NAMALWA (cell line): ENCODE measurements around the gene OCA2.
"Not testable (repeated sequence)": the region's sequence is repeated elsewhere in the genome, so short reads cannot be mapped to it uniquely, and the experiment has no call there.

Experiments used
- DNase-seq: peaks from one replicate; pipeline ENCODE4 v3.0.0-alpha.2; 2015; ENCODE audit warnings: low spot score

Gene OCA2

DNA sequence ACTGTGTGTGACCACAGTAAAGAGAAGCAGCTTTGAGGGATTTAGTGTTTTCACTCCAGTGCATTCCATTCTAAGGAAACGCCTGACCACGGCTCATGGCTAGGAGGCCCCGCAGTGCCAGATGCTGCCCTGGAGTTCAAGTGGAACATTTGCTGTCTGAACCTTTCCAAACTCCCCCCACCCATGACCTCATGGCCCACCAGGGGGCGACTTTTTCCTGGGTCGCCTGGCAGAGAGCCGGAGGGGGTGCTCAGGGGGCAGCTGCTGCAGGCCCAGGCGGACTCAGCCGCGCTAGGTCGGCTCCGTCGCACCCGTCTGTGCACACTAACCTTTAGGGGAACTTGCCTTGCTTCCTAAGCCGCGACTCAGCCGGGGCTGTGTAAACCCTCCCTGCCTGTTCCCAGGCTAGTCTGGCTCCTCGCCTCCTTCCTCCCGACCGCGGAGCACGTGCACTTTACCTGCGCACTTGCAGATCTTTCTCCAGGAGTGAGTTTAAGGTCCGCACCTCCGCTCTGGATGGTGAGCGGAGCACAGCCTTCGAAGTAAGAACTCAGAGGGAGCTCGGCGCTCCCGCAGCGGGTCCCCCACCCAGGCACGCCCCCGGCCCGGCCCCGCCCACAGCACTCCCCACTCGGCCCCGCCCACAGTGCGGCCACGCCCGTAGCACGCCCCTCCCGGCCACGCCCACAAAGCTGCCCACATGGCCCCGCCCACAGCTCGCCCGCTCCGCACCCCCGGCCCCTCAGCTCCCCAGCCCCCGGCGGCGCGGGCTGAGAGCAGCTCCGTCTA, at the start of gene OCA2:
OCA2 (minus strand) TSS at position 550 of the 789 bp plus-strand sequence. CDS start 17,441 bp downstream, outside the sequence.
- DNase-seq, result peak; percentile 86

DNA sequence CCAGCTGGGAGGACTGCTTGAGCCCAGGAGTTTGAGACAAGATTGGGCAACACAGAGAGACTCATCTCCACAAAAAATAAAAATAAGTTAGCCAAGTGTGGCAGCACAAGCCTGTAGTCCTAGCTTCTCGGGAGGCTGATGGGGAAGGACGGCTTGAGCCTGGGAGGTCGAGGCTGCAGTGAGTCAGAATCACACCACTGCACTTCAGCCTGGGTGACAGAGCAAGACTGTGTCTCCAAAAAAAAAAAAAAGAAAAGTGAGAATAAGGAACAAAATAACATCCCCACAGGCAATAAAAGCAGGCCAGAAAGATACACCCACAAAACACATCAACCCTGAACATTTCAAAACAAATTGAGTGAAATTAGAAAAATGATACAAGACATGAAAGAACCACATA, 48.7 kb upstream of the OCA2 start:
- no peak for DNase-seq

DNA sequence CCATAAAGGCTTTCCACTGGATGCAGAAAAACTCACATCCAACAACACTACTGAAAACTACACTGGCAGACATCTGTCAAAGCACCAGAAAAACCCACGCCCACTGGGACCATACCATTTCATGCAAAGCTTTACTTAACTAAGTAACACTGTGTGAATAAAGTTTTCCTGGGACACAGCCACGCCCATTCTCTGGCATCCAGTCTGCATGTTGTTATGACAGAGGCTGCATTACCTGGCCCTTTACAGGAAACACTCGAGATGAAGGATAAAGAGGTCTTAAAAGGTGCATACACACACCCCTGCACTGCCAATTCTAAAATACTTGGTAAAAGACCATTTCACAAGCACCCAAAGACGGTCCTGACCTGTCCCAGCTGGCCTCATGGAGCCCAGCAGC, 46.3 kb upstream of the OCA2 start:
- DNase-seq, result not testable (repeated sequence)

DNA sequence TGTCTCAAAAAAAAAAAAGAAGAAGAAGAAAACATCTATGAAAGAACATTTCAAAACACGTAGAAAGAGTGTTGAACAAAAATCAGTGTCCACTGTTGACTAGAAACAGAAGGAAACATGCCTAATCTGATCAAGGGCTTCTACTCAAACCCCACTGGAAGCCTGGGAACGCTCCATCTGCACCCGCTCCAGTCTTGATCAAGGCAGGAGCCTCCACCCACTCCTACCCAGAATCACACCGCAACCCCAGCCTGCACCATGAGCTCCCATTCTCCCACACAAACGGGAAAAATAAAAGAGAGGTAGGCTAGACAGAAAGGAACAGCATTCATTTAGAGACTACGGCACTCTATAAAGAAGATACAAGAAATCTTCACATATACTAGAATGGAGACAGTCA, 40.9 kb upstream of the OCA2 start:
- DNase-seq, result no peak

DNA sequence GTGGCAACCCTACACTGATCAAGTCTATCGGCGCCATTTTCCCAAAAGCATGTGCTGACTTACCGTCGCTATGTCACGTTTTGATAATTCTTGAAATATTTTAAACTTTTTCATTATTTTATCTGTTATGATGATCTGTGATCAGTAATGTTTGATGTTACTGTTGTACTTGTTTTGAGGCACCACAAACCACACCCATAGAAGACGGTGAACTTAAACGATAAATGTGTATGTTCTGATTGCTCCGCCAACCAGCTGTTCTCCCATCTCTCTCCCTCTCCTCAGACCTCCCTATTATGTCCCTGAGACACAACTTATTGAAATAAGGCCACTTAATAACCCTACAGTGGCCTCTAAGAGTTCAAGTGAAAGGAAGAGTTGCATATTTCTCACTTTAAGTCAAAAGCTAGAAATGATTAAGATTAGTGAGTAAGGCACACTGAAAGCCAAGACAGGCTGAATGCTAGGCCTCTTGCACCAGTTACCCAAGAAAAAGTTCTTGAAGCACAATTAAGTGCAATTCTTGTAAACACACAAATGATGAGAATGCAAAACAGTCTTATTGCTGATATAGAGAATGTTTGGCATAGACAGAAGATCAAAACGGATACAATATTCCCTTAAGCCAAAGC, 38.4 kb upstream of the OCA2 start:
- DNase-seq, result not testable (repeated sequence)

DNA sequence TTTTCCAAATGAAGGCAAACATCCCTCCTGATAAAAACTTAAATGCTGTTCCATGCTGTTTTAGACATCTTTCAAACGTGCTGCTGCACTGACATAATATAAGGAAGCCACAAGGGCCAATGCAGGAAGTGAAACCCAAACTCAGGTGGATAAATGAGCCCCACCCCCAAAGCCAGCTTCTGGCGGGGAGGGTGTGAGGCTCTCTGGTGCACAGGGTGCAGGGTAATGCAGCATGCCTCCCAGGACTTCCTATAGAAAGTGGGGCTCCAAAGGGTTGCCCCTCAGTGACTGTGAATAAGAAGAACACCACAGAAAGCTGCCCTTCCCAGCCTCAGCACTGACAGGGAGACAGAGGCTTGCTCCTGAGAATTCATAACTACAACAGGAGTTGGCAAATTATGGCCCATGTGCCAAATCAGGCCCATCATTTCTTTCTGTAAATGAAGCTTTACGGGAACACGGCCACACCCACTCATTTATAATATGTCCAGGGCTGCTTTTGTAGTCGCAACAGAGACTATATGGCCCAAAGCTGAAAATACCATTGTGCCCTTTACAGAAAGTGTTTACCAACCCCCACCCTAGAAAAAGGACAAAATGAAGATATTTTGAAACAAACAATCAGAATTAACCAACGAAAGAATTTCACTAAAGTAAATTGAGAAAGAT, 37.3 kb upstream of the OCA2 start:
- peak; percentile 82 for DNase-seq

DNA sequence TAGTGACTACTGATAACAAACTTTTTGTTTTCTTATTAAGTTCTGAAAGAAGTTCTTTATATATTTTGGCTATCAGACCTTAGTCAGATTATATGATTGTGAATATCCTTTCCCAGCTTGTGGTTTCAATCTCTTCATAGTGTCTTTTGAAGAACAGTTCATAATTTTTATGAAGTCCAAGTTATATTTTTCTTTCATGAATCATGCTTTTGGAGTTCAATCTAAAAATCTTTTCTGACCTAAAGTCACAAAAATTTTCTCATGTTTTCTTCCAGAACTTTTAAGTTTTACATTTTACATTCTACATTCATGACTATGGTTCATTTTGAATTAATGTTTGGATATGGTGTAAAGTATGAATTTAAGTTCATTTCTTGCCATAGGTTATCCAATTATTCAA, 34.2 kb upstream of the OCA2 start:
- no peak for DNase-seq

DNA sequence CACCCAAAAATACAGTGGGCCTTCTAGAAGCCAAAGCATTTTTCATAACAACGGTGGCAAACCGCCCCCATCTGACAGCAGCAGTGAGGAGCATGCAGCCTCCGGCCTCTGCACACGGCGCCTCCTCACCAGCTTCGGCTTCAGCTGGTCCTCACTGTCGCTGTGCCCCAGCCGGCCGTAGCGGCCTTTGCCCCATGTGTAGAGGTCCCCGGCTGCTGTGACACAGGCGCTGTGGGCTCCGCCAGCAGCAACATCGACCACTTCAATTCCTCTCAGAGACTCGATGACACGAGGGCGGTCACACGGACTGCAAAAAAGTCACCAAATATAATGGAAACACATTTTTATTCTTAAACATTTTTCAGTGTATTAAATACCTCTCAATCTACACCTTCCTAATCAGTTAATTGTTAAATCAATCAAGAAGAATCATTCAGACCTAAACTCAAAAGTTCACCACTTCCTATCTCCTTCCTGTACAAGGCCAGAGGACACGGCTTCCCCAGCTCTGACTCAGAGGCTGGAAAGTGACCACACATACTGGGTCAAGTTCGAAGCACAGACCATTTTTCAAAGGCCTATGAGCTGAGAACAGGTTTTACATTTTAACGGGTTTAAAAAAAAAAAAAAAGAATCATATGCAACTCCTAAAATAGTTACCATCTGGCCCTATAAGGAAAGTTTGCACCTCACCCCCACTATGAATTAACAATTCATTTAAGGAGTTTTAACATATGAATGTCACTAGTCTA, 33.6 kb upstream of the OCA2 start:
- no peak for DNase-seq

DNA sequence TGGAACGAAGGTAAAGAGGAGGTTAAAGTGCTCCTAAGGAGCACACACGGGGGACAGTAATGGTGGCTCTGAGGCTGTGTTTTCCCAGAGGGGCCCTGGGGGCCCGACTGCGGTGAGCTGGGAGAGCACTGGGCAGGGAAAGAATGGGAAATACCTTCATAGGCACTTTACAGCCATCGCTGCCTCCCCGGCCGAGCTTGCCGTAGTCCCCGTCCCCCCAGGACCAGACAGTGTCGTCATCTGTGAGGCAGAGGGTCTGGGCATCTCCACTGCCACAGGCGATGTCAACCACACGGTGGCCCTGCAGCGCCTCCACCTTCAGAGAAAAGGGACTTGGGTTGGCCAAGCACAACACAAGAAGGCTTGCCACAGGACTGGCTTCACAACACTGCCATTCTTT, 32.8 kb upstream of the OCA2 start:
- DNase-seq, result no peak

DNA sequence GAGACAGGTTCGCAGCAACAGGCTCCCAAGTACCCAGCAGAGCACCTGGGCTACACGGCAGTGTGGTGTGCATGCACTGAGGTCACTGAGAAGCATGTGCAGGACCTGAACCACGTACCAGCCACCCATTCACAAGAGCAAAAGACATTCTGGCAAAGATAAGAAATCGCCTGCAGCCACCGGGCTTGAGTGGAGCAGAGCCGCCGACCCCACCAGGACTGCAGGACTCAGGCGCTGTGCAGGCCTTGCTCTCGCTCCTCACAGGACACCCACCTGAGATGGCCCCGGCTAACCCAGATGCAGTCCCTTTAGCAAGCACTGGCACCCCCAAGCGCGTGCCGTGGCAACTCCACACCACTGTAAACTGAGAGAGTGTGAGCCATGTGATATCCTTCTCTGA, 32.3 kb upstream of the OCA2 start:
- DNase-seq, result no peak

DNA sequence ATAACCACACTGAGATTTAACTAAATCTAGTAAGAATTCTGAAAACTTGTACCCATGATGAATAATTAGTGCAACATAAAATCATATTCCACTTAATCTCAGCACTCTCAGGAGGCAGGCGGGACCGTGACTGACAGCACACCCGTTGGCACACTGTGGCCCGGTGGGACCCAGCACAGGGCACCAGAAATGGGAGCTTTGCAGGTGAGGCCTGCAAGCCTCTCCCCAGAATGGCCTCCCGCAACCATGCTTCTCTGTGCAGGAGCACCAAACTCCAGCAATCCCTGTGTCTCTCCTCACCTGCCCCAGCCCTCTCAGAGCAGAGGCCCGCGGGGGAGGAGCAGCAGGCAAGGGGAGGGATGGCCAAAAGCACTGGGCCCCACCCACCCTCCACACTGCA, 31.5 kb upstream of the OCA2 start:
- DNase-seq, result no peak

DNA sequence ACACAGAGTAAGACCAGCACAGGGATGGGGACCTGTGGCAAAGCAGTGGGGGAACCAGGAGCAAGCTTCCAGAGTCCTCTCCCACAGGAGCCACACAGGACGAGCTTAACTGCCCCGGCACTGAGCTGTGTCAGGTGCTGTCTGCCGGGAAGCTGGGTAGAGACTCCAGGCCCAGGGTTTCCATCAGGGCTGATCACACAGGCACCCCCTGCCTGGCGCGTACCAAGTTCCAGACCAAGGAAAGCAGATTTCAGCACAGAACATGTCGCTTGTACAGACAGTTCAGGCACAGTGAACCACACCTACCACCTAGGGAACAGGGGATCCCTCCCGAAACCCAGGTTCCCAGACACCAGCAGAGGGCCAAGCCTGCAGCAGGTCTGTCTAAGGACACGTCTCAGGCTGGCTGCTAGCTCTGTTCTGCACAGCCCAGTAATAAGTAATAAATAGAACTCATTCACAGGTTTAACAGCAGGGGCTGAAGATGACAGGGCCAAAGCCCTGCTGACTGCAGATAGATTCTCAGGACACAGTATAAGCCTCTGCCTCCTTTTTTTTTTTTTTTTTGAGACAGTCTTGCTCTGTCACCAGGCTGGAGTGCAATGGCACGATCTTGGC, 30.2 kb upstream of the OCA2 start:
- no peak for DNase-seq

DNA sequence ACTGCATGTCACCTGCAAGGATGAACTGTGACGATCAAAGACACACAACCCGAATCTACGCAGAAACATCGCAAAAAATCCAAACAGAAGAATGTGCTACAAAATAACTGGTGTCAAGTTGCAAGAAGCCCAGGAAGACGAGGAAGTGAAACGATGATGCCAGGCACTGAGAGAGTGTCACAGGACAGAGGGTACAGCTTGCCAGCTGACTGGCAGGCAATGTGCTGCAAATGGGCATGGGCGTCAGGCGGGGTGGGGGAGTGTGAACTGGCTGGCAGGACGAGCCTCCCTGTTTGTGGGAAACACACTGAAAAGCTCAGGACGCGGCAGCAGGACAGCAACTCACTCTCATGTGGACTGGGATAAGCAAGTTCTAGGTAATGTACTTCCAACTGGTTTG, 28.9 kb upstream of the OCA2 start:
- DNase-seq, result no peak

DNA sequence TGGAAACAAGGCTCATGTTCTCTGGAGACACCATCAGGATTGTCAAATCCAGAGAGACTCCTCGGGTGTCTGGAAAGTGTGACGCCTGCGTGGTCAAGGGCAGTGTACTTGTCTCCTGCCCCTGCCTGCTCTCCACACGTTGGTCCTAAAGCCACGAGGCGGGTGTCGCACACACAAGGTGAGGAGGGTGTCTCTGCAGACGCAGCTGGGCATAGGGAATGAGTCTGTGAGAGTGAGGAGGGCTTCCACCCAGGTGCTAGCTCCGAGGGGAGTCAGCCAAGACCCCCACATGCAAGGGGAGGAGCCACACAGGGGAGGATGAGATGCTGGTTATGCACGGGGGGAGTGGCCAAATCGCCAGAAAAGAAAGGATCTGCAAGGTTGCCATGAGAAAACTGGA, 27.9 kb upstream of the OCA2 start:
- no peak for DNase-seq

DNA sequence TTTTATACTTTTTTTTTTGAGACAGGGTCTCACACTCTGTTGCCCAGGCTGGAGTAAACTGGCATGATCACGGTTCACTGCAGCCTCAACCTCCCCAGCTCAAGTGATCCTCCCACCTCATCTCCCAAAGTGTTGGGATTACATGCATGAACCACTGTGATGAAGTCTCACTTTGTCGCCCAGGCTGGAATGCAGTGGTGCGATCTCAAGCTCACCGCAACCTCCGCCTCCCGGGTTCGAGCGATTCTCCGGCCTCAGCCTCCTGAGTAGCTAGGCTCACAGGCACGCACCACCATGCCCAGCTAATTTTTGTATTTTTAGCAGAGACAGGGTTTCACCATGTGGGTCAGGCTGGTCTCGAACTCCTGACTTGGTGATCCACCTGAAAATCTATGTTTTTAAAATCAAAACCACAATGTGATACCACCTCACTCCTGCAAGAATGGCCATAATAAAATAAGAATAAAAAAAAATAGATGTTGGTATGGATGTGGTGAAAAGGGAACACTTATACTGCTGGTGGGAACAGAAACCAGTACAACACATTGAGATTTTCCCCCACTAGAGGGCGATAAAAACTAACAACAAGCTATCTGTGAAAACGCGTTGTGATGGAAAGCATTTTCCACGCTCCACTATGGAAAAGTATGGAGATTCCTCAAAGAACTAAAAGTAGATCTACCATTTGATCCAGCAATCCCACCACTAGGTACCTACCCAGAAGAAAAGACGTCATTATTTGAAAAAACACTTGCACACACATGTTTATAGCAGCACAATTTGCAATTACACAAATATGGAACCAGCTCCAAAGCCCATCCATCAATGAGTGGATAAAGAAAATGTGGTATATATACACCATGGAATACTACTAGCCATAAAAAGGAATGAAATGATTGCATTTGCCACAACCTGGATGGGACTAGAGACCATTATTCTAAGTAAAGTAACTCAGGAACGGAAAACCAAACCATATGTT, 26.8 kb upstream of the OCA2 start:
- DNase-seq, result peak; percentile 64

DNA sequence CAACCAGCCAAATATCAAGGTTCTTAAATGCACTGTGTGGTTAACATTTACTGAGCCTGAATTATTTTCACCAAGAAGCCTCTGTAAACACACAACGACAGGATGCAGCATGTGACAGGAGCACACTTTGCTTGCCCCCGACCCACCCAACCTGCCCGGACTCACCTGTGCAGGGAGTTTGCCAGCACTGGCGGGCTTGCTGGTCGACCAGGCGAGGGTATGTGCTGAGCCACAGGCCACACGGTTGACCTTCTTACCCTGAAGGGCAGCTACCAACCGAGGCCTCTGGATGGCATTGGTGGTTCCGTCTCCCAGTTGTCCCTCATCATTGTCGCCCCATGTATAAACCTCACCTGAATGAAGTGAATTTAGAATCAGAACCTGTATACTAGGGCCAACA, 25.7 kb upstream of the OCA2 start:
- DNase-seq, result no peak

DNA sequence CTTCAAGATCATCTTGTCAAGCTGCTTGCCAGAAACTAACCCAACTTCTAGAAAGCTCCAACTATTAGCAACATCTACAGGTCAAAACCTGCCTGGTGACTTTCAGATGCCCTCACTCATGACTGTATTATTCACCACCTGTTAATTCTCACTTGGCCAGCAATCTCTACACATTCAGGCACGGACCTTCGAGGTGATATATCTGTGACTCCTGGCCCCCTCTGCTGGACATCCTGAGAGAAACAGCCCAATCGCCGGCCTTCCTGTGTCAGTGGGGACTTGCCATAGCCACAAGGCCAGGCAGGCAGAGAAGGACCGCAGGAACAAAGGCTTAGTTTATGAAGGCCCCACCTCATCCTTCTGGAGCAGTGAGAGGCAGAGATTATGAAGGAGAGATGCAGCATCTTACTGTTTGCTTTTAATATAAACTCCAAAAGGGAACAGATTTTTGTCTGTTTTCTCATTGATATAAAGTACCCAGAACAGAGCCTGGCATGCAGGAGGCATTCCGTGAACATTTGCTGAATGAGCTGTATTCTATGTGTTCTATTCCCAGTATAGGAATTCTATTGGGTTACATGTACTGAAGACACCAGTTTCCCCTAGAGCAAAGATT, 24.4 kb upstream of the OCA2 start:
- peak; percentile 73 for DNase-seq

DNA sequence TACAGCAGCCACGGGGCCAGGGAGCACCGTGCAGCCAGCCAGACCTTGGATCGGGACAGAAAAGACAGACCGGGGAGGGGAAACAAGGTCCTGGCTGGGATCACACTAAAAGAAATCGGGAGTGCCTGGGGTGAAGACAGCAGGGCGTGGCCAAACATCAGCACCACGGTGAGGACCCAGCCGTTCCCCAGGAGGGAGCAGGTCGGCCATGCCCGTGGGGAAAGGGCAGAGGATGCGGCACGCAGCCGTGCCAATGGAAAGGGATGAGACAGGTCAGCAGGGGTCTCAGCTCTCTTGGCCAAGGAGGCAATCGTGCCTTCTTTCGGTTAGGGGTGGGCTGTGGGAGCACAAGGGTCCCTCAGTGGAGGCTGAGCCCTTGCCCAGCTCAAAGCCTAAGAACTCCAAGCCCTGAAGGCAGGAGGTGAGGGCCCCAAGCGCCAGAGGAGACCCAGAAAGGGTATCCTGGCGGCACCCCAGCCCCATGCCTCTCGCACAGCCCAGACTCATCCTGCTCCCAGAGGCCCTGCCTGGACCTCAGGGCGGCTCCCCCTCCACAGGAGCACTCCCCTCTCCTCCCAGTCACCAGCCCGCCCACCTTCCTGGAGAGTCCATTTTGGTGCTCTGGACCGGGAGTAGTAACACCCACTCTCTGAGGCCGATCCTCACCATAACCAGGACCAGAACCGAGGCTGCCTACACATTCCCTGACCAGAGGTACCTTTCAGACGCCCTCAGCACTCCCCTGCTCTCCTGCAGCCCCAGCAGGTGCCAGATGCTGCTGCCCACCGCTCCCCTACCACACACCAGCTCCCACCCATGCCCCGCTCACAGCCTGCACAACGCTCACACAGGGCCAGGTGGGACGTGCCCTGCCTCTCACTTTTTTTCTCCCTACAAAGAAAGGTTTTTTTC, 23.2 kb upstream of the OCA2 start:
- no peak for DNase-seq

DNA sequence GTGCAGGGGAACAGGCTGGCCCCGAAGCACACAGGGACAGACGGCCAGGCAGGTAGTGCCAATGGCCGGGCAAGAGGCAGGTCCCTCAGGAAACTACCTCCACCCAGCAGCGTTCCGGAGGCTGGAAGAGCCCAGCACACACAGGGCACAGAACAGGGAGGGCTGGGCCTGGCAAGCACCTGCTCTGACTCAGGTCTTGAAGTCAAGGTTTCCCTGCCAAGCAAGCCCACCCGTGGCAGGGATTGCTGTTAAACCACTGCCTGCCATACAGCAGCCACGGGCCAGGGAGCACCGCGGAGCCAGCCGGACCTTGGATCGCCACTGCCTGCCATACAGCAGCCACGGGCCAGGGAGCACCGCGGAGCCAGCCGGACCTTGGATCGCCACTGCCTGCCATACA, 22.5 kb upstream of the OCA2 start:
- DNase-seq, result not testable (repeated sequence)

DNA sequence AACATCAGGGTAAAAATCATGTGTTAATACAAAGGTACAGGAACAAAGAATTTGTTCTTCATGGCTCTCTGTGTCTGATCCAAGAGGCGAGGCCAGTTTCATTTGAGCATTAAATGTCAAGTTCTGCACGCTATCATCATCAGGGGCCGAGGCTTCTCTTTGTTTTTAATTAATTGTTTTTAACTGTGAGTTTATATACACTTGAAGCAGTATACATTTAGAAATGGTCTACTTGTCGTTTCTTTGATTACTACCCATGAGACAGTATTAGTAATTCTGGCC, 21.2 kb upstream of the OCA2 start:
- DNase-seq, result no peak
